ENCODE measurements around the gene VIPR1. TPM values are rescaled to one million over a fixed set of nuclear protein-coding genes. Genes with fewer than 3 reads are reported as not detected.

VIPR1 gene
- total RNA-seq, 4 donors from 2014 or later: 3.0 to 6.6 (median 4.6) TPM

- intact Hi-C loops (cut with DNase I): loop anchor here (5.0 kb wide), 2 partner anchors 71 to 171 kb away; partner anchors contain the start of gene ZBTB47
- no peak for DNase-seq (ENCODE audit: extremely low spot score)
- under 1% methylated on average over 11 of the region's 11 CpGs for WGBS
- H3K27ac ChIP-seq (replicated peaks in 1 of 4): peak overlapping the region; percentile 87 to 93 (median 90)
- peaks cover 0 to 13% (median 5%) of the 10 kb centered on the region in 4 donors for H3K36me3 ChIP-seq
- TF ChIP-seq POLR2A (IDR thresholded peaks at IDR 0.05; ENCODE audit: low read depth): no peak
- TF ChIP-seq EP300 (IDR thresholded peaks at IDR 0.05): no peak
- peaks cover 15 to 37% (median 28%) of the 10 kb centered on the region in 4 donors for H3K4me1 ChIP-seq
- H3K27me3 ChIP-seq: no peaks in the 10 kb centered on the region
- peak overlapping the region; percentile 76 to 97 (median 82) for H3K4me3 ChIP-seq
- H3K9me3 ChIP-seq: no peaks in the 10 kb centered on the region
These were observed 78.9 kb downstream of the VIPR1 start for GRCh38 chr3:42581400-42581708.

GRCh38 chr3:42581709-42582473, 79.4 kb downstream of the VIPR1 start, which contains the start of gene SEC22C:
Gene SEC22C, minus strand, starts transcription at chr3:42581967. Its CDS starts 12,921 bp downstream, at chr3:42569046.
- intact Hi-C loops (cut with DNase I): loop anchor here (5.0 kb wide), 2 partner anchors 70 to 170 kb away; partner anchors contain the start of gene ZBTB47
- DNase-seq (ENCODE audit: extremely low spot score): peak; percentile 98
- Histone ChIP-seq H3K9me3 (no peaks in the 10 kb centered on the region), H3K4me1 (peaks cover 15 to 37% (median 28%) of the 10 kb centered on the region in 4 donors), H3K36me3 (peaks cover 0 to 13% (median 5%) of the 10 kb centered on the region in 4 donors), H3K27me3 (no peaks in the 10 kb centered on the region), H3K4me3 (peak within 1 kb of the TSS; percentile 76 to 97 (median 82)), H3K27ac (replicated peaks in 1 of 4) (peak within 1 kb of the TSS; percentile 87 to 93 (median 90))
- peak; percentile 58 for TF ChIP-seq POLR2A (IDR thresholded peaks at IDR 0.05; ENCODE audit: low read depth)
- peak; percentile 93 to 96 for TF ChIP-seq POLR2AphosphoS5 (IDR thresholded peaks at IDR 0.05)
- peak in 2 of 3 experiments; percentile 21 to 26 for TF ChIP-seq CTCF (IDR thresholded peaks at IDR 0.05)
- no peak for TF ChIP-seq EP300 (IDR thresholded peaks at IDR 0.05)
- 3% methylated on average over 8 of the region's 77 CpGs for WGBS

GRCh38 chr3:42582474-42583070, 80.1 kb downstream of the VIPR1 start:
- DNase-seq (ENCODE audit: extremely low spot score): no peak
- Histone ChIP-seq H3K4me3 (peak overlapping the region; percentile 76 to 97 (median 82)), H3K36me3 (peaks cover 0 to 13% (median 5%) of the 10 kb centered on the region in 4 donors), H3K4me1 (peaks cover 15 to 37% (median 28%) of the 10 kb centered on the region in 4 donors), H3K27me3 (no peaks in the 10 kb centered on the region), H3K9me3 (no peaks in the 10 kb centered on the region), H3K27ac (replicated peaks in 1 of 4) (peak overlapping the region; percentile 87 to 93 (median 90))
- intact Hi-C loops (cut with DNase I): loop anchor here (5.0 kb wide), 2 partner anchors 70 to 170 kb away; partner anchors contain the start of gene ZBTB47
- 0% methylated on average over 3 of the region's 3 CpGs for WGBS
- TF ChIP-seq CTCF (IDR thresholded peaks at IDR 0.05): no peak
- no peak for TF ChIP-seq POLR2AphosphoS5 (IDR thresholded peaks at IDR 0.05)
- no peak for TF ChIP-seq POLR2A (IDR thresholded peaks at IDR 0.05; ENCODE audit: low read depth)
- no peak for TF ChIP-seq EP300 (IDR thresholded peaks at IDR 0.05)

Small RNA genes lying within 50 kb of the gene (small RNA-seq; reads per million reads assigned to genes)
- gene AC092047.1: 0 reads per million in 3 donors

Other genes starting within 250 kb of the VIPR1 start
- 10 to 100 TPM in 1 of 4 donors, 1 to 10 TPM in 3; 2.2 to 15.1 (median 4.6) TPM for gene CCK, start 236.5 kb upstream of the VIPR1 start, total RNA-seq
- not detected for gene LYZL4, start 92.0 kb upstream of the VIPR1 start, total RNA-seq
- 10 to 100 TPM; 52.7 to 62.7 (median 57.9) TPM for gene SEC22C, start 79.3 kb downstream of the VIPR1 start, total RNA-seq
- 10 to 100 TPM; 11.1 to 15.6 (median 13.6) TPM for gene SS18L2, start 88.2 kb downstream of the VIPR1 start, total RNA-seq
- gene NKTR, start 98.0 kb downstream of the VIPR1 start, total RNA-seq: 10 to 100 TPM; 24.7 to 73.1 (median 36.0) TPM
- gene ZBTB47, start 151.1 kb downstream of the VIPR1 start, total RNA-seq: 100 to 1,000 TPM in 2 of 4 donors, 10 to 100 TPM in 2; 75.4 to 137 (median 95.7) TPM
- under 1 TPM in 1 of 4 donors, not detected in 3; 0.17 TPM for gene KLHL40, start 182.9 kb downstream of the VIPR1 start, total RNA-seq
- 1 to 10 TPM in 1 of 4 donors, not detected in 3; 1.5 TPM for gene HHATL, start 200.2 kb downstream of the VIPR1 start, total RNA-seq